Measurements from ENCODE around the gene ARF3. TPM values are rescaled to one million over a fixed set of nuclear protein-coding genes. Genes with fewer than 3 reads are reported as not detected.

ARF3 gene
- total RNA-seq, 1 experiment from 2014 or later, result 224 TPM

DNA sequence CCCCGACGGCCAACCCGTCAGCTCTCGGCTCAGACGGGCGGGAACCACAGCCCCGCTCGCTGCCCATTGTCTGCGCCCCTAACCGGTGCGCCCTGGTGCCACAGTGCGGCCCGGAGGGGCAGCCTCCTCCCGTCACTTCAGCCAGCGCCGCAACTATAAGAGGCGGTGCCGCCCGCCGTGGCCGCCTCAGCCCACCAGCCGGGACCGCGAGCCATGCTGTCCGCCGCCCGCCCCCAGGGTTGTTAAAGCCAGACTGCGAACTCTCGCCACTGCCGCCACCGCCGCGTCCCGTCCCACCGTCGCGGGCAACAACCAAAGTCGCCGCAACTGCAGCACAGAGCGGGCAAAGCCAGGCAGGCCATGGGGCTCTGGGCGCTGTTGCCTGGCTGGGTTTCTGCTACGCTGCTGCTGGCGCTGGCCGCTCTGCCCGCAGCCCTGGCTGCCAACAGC, 21.0 kb upstream of the ARF3 start, which contains the start of gene WNT1:
Gene WNT1 (plus strand): TSS at position 32 of the 450 bp plus-strand sequence. CDS start 329 bp downstream, at position 361.
- H3K4me3 ChIP-seq (ENCODE audit: low read depth in 2 of 2, low read length in 2 of 2), result peak within 1 kb of the TSS; percentile 25 to 39

DNA sequence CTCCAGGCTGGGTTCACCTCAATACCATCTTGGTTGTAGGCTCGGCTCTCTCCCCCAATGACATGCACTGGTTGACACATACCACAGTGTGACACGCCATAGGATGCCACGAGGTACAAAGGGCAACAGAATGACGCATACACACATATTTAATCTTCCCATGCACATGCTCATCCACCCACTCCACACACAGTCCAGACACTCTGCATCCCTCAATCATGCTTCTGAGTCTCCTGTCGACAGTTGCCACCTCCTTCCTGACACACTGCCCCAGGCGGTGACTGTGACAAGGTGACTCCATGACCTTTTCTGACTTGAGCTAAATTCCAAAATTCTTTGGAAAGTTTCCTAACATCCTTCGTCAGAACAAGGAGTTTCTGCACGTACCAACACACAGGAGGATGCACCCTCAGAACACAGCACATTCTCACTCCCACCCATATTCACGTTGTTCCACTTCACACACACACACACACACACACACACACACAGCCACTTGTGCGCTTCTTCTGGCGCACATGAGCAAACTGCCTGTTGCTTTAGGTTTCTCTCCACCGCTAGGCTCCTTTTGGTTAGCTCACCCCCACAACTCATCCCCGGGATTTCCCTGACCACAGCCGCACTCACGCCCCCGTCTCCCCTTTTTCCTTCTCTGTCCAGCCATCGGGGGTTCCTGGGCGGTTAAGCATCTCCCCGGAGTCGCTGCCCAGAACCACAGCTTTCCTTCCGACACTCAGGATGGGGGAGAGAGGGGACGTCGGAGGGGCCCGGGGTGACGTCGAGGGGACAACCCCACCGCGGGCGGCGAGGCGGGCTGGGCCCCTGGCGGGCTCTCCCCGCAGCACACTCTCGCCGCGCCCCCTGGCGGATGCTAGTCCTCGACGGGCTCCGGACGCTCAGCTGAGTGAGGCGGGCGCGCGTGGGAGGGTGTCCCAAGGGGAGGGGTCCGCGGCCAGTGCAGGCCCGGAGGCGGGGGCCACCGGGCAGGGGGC, 20.3 kb upstream of the ARF3 start:
- Histone ChIP-seq H3K4me3 (ENCODE audit: low read depth in 2 of 2, low read length in 2 of 2) (peak overlapping the region; percentile 25 to 39; a peak in 2 of 4 replicates), H3K27ac (ENCODE audit: low read length) (no peak overlapping the region)

More for the DNA sequence above, 21.0 kb upstream of the ARF3 start, which contains the start of gene WNT1:
- ChIA-PET CTCF (interaction anchor here (0.6 to 2.6 kb wide), 6 partner anchors 10 to 257 kb away, joined by 3 to 10 read pairs (median 6); partner anchors contain the start of gene ARF3), POLR2A (no interaction called here)
- intact Hi-C loops (cut with micrococcal nuclease; ENCODE audit: unreplicated experiment) (no loop called here), in situ Hi-C loops (cut with HindIII; ENCODE audit: low pct_unique_long_range_greater_than_20kb, low sequenced_read_pairs) (no loop called here)
- Histone ChIP-seq H3K36me3 (ENCODE audit: control insufficient read depth, insufficient read depth, low read length) (no peaks in the 10 kb centered on the region), H3K27me3 (ENCODE audit: control insufficient read depth, insufficient read depth, low read length) (peaks cover 12% of the 10 kb centered on the region), H3K4me1 (ENCODE audit: control insufficient read depth, insufficient read depth, low read length) (peaks cover 9% of the 10 kb centered on the region), H3K27ac (ENCODE audit: low read length) (no peak within 1 kb of the TSS), H3K9me3 (ENCODE audit: control insufficient read depth, insufficient read depth, low read depth, low read length) (no peaks in the 10 kb centered on the region)
- BruUV-seq (replicated peaks), result no TSS peak
- no peak for TF ChIP-seq SIN3A (IDR thresholded peaks at IDR 0.05; ENCODE audit: borderline replicate concordance, insufficient read depth, low read depth, low read length)
- TF ChIP-seq, protein P1, sequence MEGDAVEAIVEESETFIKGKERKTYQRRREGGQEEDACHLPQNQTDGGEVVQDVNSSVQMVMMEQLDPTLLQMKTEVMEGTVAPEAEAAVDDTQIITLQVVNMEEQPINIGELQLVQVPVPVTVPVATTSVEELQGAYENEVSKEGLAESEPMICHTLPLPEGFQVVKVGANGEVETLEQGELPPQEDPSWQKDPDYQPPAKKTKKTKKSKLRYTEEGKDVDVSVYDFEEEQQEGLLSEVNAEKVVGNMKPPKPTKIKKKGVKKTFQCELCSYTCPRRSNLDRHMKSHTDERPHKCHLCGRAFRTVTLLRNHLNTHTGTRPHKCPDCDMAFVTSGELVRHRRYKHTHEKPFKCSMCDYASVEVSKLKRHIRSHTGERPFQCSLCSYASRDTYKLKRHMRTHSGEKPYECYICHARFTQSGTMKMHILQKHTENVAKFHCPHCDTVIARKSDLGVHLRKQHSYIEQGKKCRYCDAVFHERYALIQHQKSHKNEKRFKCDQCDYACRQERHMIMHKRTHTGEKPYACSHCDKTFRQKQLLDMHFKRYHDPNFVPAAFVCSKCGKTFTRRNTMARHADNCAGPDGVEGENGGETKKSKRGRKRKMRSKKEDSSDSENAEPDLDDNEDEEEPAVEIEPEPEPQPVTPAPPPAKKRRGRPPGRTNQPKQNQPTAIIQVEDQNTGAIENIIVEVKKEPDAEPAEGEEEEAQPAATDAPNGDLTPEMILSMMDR (IDR thresholded peaks at IDR 0.05), result peak; percentile 5
- no peak for TF ChIP-seq POLR2AphosphoS5 (IDR thresholded peaks at IDR 0.05; ENCODE audit: low read depth, low read length)
- TF ChIP-seq, protein P2, sequence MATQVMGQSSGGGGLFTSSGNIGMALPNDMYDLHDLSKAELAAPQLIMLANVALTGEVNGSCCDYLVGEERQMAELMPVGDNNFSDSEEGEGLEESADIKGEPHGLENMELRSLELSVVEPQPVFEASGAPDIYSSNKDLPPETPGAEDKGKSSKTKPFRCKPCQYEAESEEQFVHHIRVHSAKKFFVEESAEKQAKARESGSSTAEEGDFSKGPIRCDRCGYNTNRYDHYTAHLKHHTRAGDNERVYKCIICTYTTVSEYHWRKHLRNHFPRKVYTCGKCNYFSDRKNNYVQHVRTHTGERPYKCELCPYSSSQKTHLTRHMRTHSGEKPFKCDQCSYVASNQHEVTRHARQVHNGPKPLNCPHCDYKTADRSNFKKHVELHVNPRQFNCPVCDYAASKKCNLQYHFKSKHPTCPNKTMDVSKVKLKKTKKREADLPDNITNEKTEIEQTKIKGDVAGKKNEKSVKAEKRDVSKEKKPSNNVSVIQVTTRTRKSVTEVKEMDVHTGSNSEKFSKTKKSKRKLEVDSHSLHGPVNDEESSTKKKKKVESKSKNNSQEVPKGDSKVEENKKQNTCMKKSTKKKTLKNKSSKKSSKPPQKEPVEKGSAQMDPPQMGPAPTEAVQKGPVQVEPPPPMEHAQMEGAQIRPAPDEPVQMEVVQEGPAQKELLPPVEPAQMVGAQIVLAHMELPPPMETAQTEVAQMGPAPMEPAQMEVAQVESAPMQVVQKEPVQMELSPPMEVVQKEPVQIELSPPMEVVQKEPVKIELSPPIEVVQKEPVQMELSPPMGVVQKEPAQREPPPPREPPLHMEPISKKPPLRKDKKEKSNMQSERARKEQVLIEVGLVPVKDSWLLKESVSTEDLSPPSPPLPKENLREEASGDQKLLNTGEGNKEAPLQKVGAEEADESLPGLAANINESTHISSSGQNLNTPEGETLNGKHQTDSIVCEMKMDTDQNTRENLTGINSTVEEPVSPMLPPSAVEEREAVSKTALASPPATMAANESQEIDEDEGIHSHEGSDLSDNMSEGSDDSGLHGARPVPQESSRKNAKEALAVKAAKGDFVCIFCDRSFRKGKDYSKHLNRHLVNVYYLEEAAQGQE (IDR thresholded peaks at IDR 0.05; ENCODE audit: insufficient read depth in 1 of 2, low read depth in 2 of 2, low read length in 1 of 2), result no peak
- no peak for TF ChIP-seq TCF7L2 (IDR thresholded peaks at IDR 0.05; ENCODE audit: low read depth, low read length)
- DNase-seq (ENCODE audit: low read depth, low spot score), result no peak
- peak; percentile 55 for ATAC-seq

More for the DNA sequence above, 20.3 kb upstream of the ARF3 start:
- intact Hi-C loops (cut with micrococcal nuclease; ENCODE audit: unreplicated experiment), result no loop called here
- Histone ChIP-seq H3K4me1 (ENCODE audit: control insufficient read depth, insufficient read depth, low read length) (peaks cover 9% of the 10 kb centered on the region), H3K27me3 (ENCODE audit: control insufficient read depth, insufficient read depth, low read length) (peaks cover 12% of the 10 kb centered on the region), H3K36me3 (ENCODE audit: control insufficient read depth, insufficient read depth, low read length) (no peaks in the 10 kb centered on the region), H3K9me3 (ENCODE audit: control insufficient read depth, insufficient read depth, low read depth, low read length) (no peaks in the 10 kb centered on the region)
- no peak for TF ChIP-seq SIN3A (IDR thresholded peaks at IDR 0.05; ENCODE audit: borderline replicate concordance, insufficient read depth, low read depth, low read length)
- TF ChIP-seq, protein P1 (IDR thresholded peaks at IDR 0.05), result peak; percentile 96
- POLR2A ChIA-PET, result no interaction called here
- DNase-seq (ENCODE audit: low read depth, low spot score) (no peak), ATAC-seq (peak; percentile 77)
- in situ Hi-C loops (cut with HindIII; ENCODE audit: low pct_unique_long_range_greater_than_20kb, low sequenced_read_pairs), result no loop called here
- BruUV-seq (replicated peaks), result no TSS peak
- CTCF ChIA-PET, result interaction anchor here (0.6 to 2.6 kb wide), 6 partner anchors 11 to 258 kb away, joined by 3 to 10 read pairs (median 6); partner anchors contain the start of gene ARF3

Measured in Panc1 (cell line).